GM19193 (cell line): ENCODE data around the gene ZNF419.

Experiments used
- POLR2A ChIP-seq: IDR thresholded peaks from 4 replicates; pipeline ENCODE4 v1.6.1; 2011; ENCODE audit not compliant: insufficient read depth, insufficient read length; ENCODE audit errors: extremely low read depth

The ZNF419 gene

GRCh38 chr19:57512845-57513244 lies 25.3 kb downstream of the ZNF419 start:
- no peak for TF ChIP-seq POLR2A

- no peak for TF ChIP-seq POLR2A
Measured at GRCh38 chr19:57515255-57515654, 27.7 kb downstream of the ZNF419 start.

GRCh38 chr19:57527136-57527881 lies 39.8 kb downstream of the ZNF419 start, which contains the start of gene ZNF549:
Gene ZNF549, plus strand, starts transcription at chr19:57527356. Its CDS starts 218 bp downstream, at chr19:57527574.
- TF ChIP-seq POLR2A: peak; percentile 63

DNA sequence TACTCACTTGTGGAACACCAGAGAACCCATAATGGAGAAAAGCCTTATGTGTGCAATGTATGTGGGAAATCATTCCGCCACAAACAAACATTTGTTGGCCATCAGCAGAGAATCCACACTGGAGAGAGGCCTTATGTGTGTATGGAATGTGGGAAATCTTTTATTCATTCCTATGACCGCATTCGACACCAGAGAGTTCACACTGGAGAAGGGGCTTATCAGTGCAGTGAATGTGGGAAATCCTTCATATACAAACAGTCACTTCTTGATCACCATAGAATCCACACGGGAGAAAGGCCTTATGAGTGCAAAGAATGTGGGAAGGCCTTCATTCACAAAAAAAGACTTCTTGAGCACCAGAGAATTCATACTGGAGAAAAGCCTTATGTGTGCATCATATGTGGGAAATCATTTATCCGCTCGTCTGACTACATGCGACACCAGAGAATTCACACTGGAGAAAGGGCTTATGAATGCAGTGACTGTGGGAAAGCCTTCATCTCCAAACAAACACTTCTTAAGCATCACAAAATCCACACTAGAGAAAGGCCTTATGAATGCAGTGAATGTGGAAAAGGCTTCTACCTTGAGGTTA lies 50.5 kb downstream of the ZNF419 start:
- no peak for TF ChIP-seq POLR2A
